Measurements from ENCODE around the gene KCTD1.

- TF ChIP-seq CTCF (IDR thresholded peaks at IDR 0.05; ENCODE audit: borderline replicate concordance, extremely low read depth, low read length, poor library complexity, severe bottlenecking) (no peak), EZH2 (IDR thresholded peaks at IDR 0.05; ENCODE audit: borderline replicate concordance, low read depth, low read length, severe bottlenecking) (no peak)
These were observed 68.7 kb downstream of the KCTD1 start for GRCh38 chr18:26479681-26480079.

Data from DND-41 (cell line).